ENCODE data around the gene GAMT. TPM values are rescaled to one million over a fixed set of nuclear protein-coding genes. Genes with fewer than 3 reads are reported as not detected.

Gene GAMT
- total RNA-seq, 2 experiments from 2014 or later, result 13.2 to 13.8 TPM

DNA sequence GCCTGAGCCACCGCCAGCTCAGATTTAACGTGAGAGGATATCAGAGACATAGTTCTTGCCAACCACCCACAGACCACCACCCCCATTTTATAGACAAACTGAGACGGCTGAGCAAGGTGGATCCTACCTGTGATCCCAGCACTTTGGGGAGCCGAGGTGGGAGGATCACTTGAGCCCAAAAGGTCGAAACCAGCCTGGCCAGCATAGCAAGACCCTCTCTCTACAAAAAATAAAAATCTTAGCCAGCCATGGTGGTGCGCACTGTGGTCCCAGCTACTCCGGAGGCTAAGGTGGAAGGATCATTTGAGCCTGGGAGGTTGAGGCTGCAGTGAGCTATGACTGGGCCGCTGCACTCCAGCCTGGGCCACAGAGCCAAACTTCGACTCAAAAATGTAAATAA, 48.2 kb downstream of the GAMT start:
- DNase-seq, result no peak
- H3K36me3 Mint-ChIP-seq (ENCODE audit: low read depth), result peaks cover 16% of the 10 kb centered on the region
- H3K27me3 Mint-ChIP-seq, result peaks cover 5% of the 10 kb centered on the region
- ChIA-PET POLR2A (interaction anchor here (1.1 kb wide), 1 partner anchor 240 kb away, joined by 3 read pairs; the partner anchor contains the start of gene MBD3), CTCF (interaction anchor here (1.1 kb wide), 1 partner anchor 108 kb away, joined by 3 read pairs; no protein-coding TSS in a partner anchor)
- H3K9me3 Mint-ChIP-seq, result no peaks in the 10 kb centered on the region
- H3K4me1 Mint-ChIP-seq, result peaks cover 15% of the 10 kb centered on the region
- H3K4me3 Mint-ChIP-seq, result peak overlapping the region; percentile 21
- no peak overlapping the region for H3K27ac Mint-ChIP-seq

DNA sequence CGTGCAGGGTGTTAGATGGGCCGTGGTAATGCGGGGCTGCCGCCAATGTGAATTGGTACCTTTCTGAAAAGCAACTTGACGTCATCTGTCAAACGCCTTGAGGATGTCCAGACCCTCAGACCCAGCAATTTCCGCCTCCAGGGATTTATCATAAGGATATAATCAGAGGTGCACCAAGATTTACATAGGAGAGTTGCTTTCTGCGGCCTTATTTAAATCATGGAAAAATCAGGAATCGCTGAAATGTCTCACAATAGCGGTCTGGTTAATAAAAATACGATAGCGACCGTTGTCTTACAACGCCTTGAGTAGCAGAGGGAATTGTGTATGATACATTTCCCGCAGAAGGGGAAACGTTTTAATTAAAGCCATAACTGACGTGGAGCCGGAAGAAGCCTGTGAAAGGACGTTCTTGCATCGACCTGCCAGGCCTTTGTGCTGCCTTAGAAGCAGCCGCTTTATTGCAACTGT, 49.9 kb downstream of the GAMT start:
- CTCF ChIA-PET, result no interaction called here
- DNase-seq, result no peak
- no peak overlapping the region for H3K27ac Mint-ChIP-seq
- no peaks in the 10 kb centered on the region for H3K9me3 Mint-ChIP-seq
- H3K4me3 Mint-ChIP-seq, result no peak overlapping the region
- H3K27me3 Mint-ChIP-seq, result peaks cover 5% of the 10 kb centered on the region
- POLR2A ChIA-PET, result no interaction called here
- peaks cover 5% of the 10 kb centered on the region for H3K36me3 Mint-ChIP-seq (ENCODE audit: low read depth)
- peaks cover 14% of the 10 kb centered on the region for H3K4me1 Mint-ChIP-seq

DNA sequence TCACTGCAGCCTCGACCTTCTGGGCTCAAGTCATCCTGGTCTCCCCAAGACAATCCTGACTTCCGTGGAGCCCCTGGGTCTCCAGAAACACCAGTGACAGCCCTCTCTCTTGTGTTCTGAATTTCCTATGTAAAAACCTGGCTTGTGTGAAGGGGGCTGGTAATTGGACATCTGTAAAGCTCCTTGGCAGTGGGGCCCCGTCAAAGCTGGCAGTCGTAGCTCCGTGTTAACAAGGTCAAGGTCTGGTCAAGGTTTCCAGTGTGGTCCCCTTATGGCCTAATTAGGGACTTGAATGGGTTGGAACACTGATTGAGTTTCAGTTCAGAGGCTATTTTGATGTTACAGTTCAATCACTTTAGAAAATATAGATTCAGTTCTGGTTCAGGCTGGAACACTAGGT, 50.5 kb downstream of the GAMT start:
- ChIA-PET POLR2A (no interaction called here), CTCF (no interaction called here)
- peaks cover 8% of the 10 kb centered on the region for H3K4me1 Mint-ChIP-seq
- H3K9me3 Mint-ChIP-seq, result no peaks in the 10 kb centered on the region
- no peak overlapping the region for H3K27ac Mint-ChIP-seq
- H3K27me3 Mint-ChIP-seq, result peaks cover 5% of the 10 kb centered on the region
- H3K4me3 Mint-ChIP-seq, result no peak overlapping the region
- DNase-seq, result no peak
- H3K36me3 Mint-ChIP-seq (ENCODE audit: low read depth), result peaks cover 5% of the 10 kb centered on the region

DNA sequence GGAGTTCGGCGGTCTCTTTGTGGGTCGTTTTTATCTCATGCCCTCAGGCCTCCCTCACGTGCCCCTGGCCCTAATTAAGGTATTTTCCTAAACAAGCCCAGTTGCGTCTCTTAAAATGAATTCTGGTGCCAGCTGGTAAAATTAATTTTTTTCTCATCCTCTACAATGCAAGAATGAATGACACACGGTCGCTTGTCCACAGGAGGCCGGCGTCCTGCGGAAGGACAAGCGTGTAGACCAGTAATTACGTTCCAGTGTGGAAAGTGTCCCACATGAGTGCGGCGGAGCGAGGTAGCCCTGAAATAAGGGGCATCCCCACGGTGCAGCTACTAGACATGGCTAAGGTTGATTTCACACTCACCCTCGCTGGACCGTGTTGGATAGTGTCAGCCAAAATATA, 52.1 kb downstream of the GAMT start:
- ChIA-PET POLR2A (no interaction called here), CTCF (no interaction called here)
- H3K9me3 Mint-ChIP-seq, result no peaks in the 10 kb centered on the region
- peaks cover 3% of the 10 kb centered on the region for H3K4me1 Mint-ChIP-seq
- peaks cover 5% of the 10 kb centered on the region for H3K27me3 Mint-ChIP-seq
- no peak overlapping the region for H3K27ac Mint-ChIP-seq
- no peak for DNase-seq
- H3K36me3 Mint-ChIP-seq (ENCODE audit: low read depth), result no peaks in the 10 kb centered on the region
- no peak overlapping the region for H3K4me3 Mint-ChIP-seq

Other genes with a start within 250 kb of the GAMT start
- gene SBNO2, start 227.3 kb downstream of the GAMT start, total RNA-seq, result 10 to 100 TPM; 94.4 to 98.2 TPM
- 10 to 100 TPM; 84.2 to 85.1 TPM for gene STK11, start 195.8 kb downstream of the GAMT start, total RNA-seq
- under 1 TPM; 0.35 to 0.55 TPM for gene CBARP, start 163.5 kb downstream of the GAMT start, total RNA-seq
- 100 to 1,000 TPM; 171 to 173 TPM for gene ATP5F1D, start 159.8 kb downstream of the GAMT start, total RNA-seq
- 10 to 100 TPM; 86.2 to 88.6 TPM for gene MIDN, start 153.0 kb downstream of the GAMT start, total RNA-seq
- gene CIRBP, start 132.2 kb downstream of the GAMT start, total RNA-seq, result 100 to 1,000 TPM; 203 to 204 TPM
- 10 to 100 TPM; 45.9 to 50.1 TPM for gene FAM174C, start 126.0 kb downstream of the GAMT start, total RNA-seq
- gene EFNA2, start 115.7 kb downstream of the GAMT start, total RNA-seq, result not detected
- 100 to 1,000 TPM; 107 to 109 TPM for gene NDUFS7, start 17.6 kb downstream of the GAMT start, total RNA-seq
- gene DAZAP1, start 6.0 kb upstream of the GAMT start, total RNA-seq, result 100 to 1,000 TPM; 194 to 218 TPM
- 1,000 to 10,000 TPM; 1,378 to 1,409 TPM for gene RPS15, start 36.9 kb upstream of the GAMT start, total RNA-seq
- under 1 TPM in 1 of 2 experiments, not detected in 1; 0.03 TPM for gene APC2, start 48.6 kb upstream of the GAMT start, total RNA-seq
- 10 to 100 TPM; 38.4 to 38.5 TPM for gene C19orf25, start 77.7 kb upstream of the GAMT start, total RNA-seq
- 1 to 10 TPM; 2.5 to 3.6 TPM for gene PCSK4, start 88.8 kb upstream of the GAMT start, total RNA-seq
- gene REEP6, start 89.6 kb upstream of the GAMT start, total RNA-seq, result 1 to 10 TPM; 1.1 to 1.6 TPM
- gene ADAMTSL5, start 111.5 kb upstream of the GAMT start, total RNA-seq, result 1 to 10 TPM; 2.9 to 3.5 TPM
- not detected for gene PLK5, start 122.5 kb upstream of the GAMT start, total RNA-seq
- gene MEX3D, start 166.8 kb upstream of the GAMT start, total RNA-seq, result 1 to 10 TPM; 7.6 to 8.4 TPM
- 10 to 100 TPM; 63.6 to 66.8 TPM for gene MBD3, start 191.3 kb upstream of the GAMT start, total RNA-seq
- 100 to 1,000 TPM; 177 to 191 TPM for gene UQCR11, start 203.9 kb upstream of the GAMT start, total RNA-seq

Measured in activated CD4-positive, alpha-beta memory T cell treated with anti-CD3 and anti-CD28 coated beads, Interleukin-2, amount 10 ng/mL, durations not matched to agents 7 days and 5 days (primary cell).